ENCODE results near the gene GEMIN8. TPM values are rescaled to one million over a fixed set of nuclear protein-coding genes. Genes with fewer than 3 reads are reported as not detected.

The GEMIN8 gene
- total RNA-seq, 1 experiment from 2014 or later = 7.7 TPM

- no peak overlapping the region for H3K4me3 Mint-ChIP-seq (ENCODE audit: unreplicated experiment)
- Histone ChIP-seq H3K9me3 (no peaks in the 10 kb centered on the region), H3K27me3 (replicated peaks; ENCODE audit: control insufficient read depth, insufficient read depth, low read length) (no peaks in the 10 kb centered on the region), H3K36me3 (ENCODE audit: control insufficient read depth, insufficient read depth, low read length) (no peaks in the 10 kb centered on the region), H3K4me3 (ENCODE audit: low read depth, low read length) (no peak overlapping the region), H3K4me1 (no peaks in the 10 kb centered on the region)
- ChIA-PET CTCF (no interaction called here), POLR2A (no interaction called here)
- no TSS peak for BruUV-seq (replicated peaks)
- no peak for DNase-seq
- H3K9me3 Mint-ChIP-seq (ENCODE audit: unreplicated experiment) = no peaks in the 10 kb centered on the region
- peaks cover 6% of the 10 kb centered on the region for H3K36me3 Mint-ChIP-seq (ENCODE audit: insufficient read depth, unreplicated experiment)
- H3K4me1 Mint-ChIP-seq (ENCODE audit: low read depth, unreplicated experiment) = no peaks in the 10 kb centered on the region
- no peaks in the 10 kb centered on the region for H3K27me3 Mint-ChIP-seq (ENCODE audit: insufficient read depth, unreplicated experiment)
- TF ChIP-seq CTCF (IDR thresholded peaks at IDR 0.05; ENCODE audit: insufficient read depth in 1 of 2, low read depth in 1 of 2, low read length in 1 of 2, severe bottlenecking in 1 of 2, unreplicated experiment in 1 of 2) = no peak
- intact Hi-C loops (cut with micrococcal nuclease; ENCODE audit: unreplicated experiment) = no loop called here
- no peak overlapping the region for H3K27ac Mint-ChIP-seq (ENCODE audit: unreplicated experiment)
Measured at GRCh38 chrX:14014526-14014925, 15.2 kb downstream of the GEMIN8 start.

- BruUV-seq (replicated peaks) = no TSS peak
- peaks cover 6% of the 10 kb centered on the region for H3K36me3 Mint-ChIP-seq (ENCODE audit: insufficient read depth, unreplicated experiment)
- no peak overlapping the region for H3K4me3 Mint-ChIP-seq (ENCODE audit: unreplicated experiment)
- Histone ChIP-seq H3K9me3 (no peaks in the 10 kb centered on the region), H3K27me3 (replicated peaks; ENCODE audit: control insufficient read depth, insufficient read depth, low read length) (no peaks in the 10 kb centered on the region), H3K4me3 (ENCODE audit: low read depth, low read length) (no peak overlapping the region), H3K36me3 (ENCODE audit: control insufficient read depth, insufficient read depth, low read length) (no peaks in the 10 kb centered on the region), H3K4me1 (no peaks in the 10 kb centered on the region)
- ChIA-PET CTCF (no interaction called here), POLR2A (no interaction called here)
- intact Hi-C loops (cut with micrococcal nuclease; ENCODE audit: unreplicated experiment) = no loop called here
- no peak for TF ChIP-seq CTCF (IDR thresholded peaks at IDR 0.05; ENCODE audit: insufficient read depth in 1 of 2, low read depth in 1 of 2, low read length in 1 of 2, severe bottlenecking in 1 of 2, unreplicated experiment in 1 of 2)
- H3K27ac Mint-ChIP-seq (ENCODE audit: unreplicated experiment) = no peak overlapping the region
- DNase-seq = no peak
- H3K27me3 Mint-ChIP-seq (ENCODE audit: insufficient read depth, unreplicated experiment) = no peaks in the 10 kb centered on the region
- H3K4me1 Mint-ChIP-seq (ENCODE audit: low read depth, unreplicated experiment) = no peaks in the 10 kb centered on the region
- H3K9me3 Mint-ChIP-seq (ENCODE audit: unreplicated experiment) = no peaks in the 10 kb centered on the region
Measured at GRCh38 chrX:14013054-14013453, 16.6 kb downstream of the GEMIN8 start.

GRCh38 chrX:14010566-14010965 lies 19.1 kb downstream of the GEMIN8 start:
- Mint-ChIP-seq H3K27me3 (ENCODE audit: insufficient read depth, unreplicated experiment) (no peaks in the 10 kb centered on the region), H3K27ac (ENCODE audit: unreplicated experiment) (no peak overlapping the region), H3K4me1 (ENCODE audit: low read depth, unreplicated experiment) (no peaks in the 10 kb centered on the region), H3K9me3 (ENCODE audit: unreplicated experiment) (no peaks in the 10 kb centered on the region), H3K36me3 (ENCODE audit: insufficient read depth, unreplicated experiment) (peaks cover 6% of the 10 kb centered on the region), H3K4me3 (ENCODE audit: unreplicated experiment) (no peak overlapping the region)
- no peaks in the 10 kb centered on the region for H3K9me3 ChIP-seq
- H3K4me3 ChIP-seq (ENCODE audit: low read depth, low read length) = no peak overlapping the region
- BruUV-seq (replicated peaks) = no TSS peak
- CTCF ChIA-PET = no interaction called here
- no peak for DNase-seq
- no peak for TF ChIP-seq CTCF (IDR thresholded peaks at IDR 0.05; ENCODE audit: insufficient read depth in 1 of 2, low read depth in 1 of 2, low read length in 1 of 2, severe bottlenecking in 1 of 2, unreplicated experiment in 1 of 2)
- intact Hi-C loops (cut with micrococcal nuclease; ENCODE audit: unreplicated experiment) = no loop called here
- no peaks in the 10 kb centered on the region for H3K27me3 ChIP-seq (replicated peaks; ENCODE audit: control insufficient read depth, insufficient read depth, low read length)
- POLR2A ChIA-PET = no interaction called here
- H3K36me3 ChIP-seq (ENCODE audit: control insufficient read depth, insufficient read depth, low read length) = no peaks in the 10 kb centered on the region
- no peaks in the 10 kb centered on the region for H3K4me1 ChIP-seq
